Ishikawa (cell line): ENCODE results near the gene TMEM242.

ENCODE experiments used
- CEBPB ChIP-seq: IDR thresholded peaks from 2 replicates; pipeline ENCODE4 v1.6.1; 2012
- CREB1 ChIP-seq: IDR thresholded peaks from 2 replicates; pipeline ENCODE4 v1.6.1; 2012; ENCODE audit warnings: low read depth
- EGR1 ChIP-seq: IDR thresholded peaks from 2 replicates; pipeline ENCODE4 v1.6.1; 2012
- EP300 ChIP-seq: IDR thresholded peaks from 2 replicates; pipeline ENCODE4 v1.6.1; 2012; ENCODE audit warnings: borderline replicate concordance
- NFIC ChIP-seq: IDR thresholded peaks from 2 replicates; pipeline ENCODE4 v1.6.1; 2012
- RAD21 ChIP-seq: IDR thresholded peaks from 2 replicates; pipeline ENCODE4 v1.6.1; 2012; ENCODE audit warnings: low read depth
- TAF1 ChIP-seq: IDR thresholded peaks from 2 replicates; pipeline ENCODE4 v1.6.1; 2012; ENCODE audit warnings: low read depth, mild to moderate bottlenecking
- TEAD4 ChIP-seq: IDR thresholded peaks from 2 replicates; pipeline ENCODE4 v1.6.1; 2012
- YY1 ChIP-seq: IDR thresholded peaks from 2 replicates; pipeline ENCODE4 v1.6.1; 2012; ENCODE audit warnings: low read depth
- ZBTB7A ChIP-seq: IDR thresholded peaks from 2 replicates; pipeline ENCODE4 v1.6.1; 2012; ENCODE audit warnings: low read depth
- TF ChIP-seq, protein P1 (sequence below): IDR thresholded peaks from 2 replicates; pipeline ENCODE4 v1.6.1; 2012
- TF ChIP-seq, protein P2 (sequence below): IDR thresholded peaks from 2 replicates; pipeline ENCODE4 v1.6.1; 2012
- TF ChIP-seq, protein P3 (sequence below): IDR thresholded peaks from 2 replicates; pipeline ENCODE4 v1.6.1; 2012; ENCODE audit warnings: low read depth, mild to moderate bottlenecking

DNA sequence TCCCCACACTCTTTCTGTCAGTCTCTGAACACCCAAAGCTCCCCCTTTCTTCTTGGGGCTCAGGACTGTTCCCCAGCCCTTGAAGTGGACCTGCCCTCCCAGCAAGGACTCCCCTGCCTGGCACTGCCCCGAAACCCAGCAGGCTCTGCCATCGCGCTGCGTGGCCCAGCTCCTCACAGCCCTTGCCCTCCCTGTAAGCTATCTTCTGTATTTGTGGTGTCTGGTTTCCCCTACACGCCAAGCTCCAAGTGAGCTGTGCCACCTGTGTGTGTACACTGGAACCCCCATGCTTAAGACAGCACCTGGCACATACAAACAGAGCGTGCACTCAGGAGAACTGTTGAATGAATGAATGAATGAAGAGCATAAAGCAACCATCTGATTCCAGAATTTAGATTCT lies 57.7 kb downstream of the TMEM242 start:
- TF ChIP-seq, protein P1, sequence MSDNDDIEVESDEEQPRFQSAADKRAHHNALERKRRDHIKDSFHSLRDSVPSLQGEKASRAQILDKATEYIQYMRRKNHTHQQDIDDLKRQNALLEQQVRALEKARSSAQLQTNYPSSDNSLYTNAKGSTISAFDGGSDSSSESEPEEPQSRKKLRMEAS: no peak
- TF ChIP-seq TAF1 (no peak), ZBTB7A (no peak), RAD21 (no peak), CREB1 (no peak), YY1 (no peak), EP300 (no peak), TEAD4 (no peak), CEBPB (no peak), EGR1 (no peak), NFIC (no peak)
- TF ChIP-seq, protein P2, sequence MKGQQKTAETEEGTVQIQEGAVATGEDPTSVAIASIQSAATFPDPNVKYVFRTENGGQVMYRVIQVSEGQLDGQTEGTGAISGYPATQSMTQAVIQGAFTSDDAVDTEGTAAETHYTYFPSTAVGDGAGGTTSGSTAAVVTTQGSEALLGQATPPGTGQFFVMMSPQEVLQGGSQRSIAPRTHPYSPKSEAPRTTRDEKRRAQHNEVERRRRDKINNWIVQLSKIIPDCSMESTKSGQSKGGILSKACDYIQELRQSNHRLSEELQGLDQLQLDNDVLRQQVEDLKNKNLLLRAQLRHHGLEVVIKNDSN: no peak
- TF ChIP-seq, protein P3, sequence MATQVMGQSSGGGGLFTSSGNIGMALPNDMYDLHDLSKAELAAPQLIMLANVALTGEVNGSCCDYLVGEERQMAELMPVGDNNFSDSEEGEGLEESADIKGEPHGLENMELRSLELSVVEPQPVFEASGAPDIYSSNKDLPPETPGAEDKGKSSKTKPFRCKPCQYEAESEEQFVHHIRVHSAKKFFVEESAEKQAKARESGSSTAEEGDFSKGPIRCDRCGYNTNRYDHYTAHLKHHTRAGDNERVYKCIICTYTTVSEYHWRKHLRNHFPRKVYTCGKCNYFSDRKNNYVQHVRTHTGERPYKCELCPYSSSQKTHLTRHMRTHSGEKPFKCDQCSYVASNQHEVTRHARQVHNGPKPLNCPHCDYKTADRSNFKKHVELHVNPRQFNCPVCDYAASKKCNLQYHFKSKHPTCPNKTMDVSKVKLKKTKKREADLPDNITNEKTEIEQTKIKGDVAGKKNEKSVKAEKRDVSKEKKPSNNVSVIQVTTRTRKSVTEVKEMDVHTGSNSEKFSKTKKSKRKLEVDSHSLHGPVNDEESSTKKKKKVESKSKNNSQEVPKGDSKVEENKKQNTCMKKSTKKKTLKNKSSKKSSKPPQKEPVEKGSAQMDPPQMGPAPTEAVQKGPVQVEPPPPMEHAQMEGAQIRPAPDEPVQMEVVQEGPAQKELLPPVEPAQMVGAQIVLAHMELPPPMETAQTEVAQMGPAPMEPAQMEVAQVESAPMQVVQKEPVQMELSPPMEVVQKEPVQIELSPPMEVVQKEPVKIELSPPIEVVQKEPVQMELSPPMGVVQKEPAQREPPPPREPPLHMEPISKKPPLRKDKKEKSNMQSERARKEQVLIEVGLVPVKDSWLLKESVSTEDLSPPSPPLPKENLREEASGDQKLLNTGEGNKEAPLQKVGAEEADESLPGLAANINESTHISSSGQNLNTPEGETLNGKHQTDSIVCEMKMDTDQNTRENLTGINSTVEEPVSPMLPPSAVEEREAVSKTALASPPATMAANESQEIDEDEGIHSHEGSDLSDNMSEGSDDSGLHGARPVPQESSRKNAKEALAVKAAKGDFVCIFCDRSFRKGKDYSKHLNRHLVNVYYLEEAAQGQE: no peak
